Hepatocyte (in vitro differentiated cells): ENCODE measurements around the gene KRT3.

Source experiments
- CTCF ChIP-seq: fragments of 200-600 bp; sonication (generic); IDR thresholded peaks from 2 replicates; pipeline ENCODE4 v1.5.1; 2016; ENCODE audit warnings: antibody characterized with exemption, mild to moderate bottlenecking; ENCODE audit not compliant: poor library complexity
- EZH2 ChIP-seq: fragments of 200-600 bp; sonication (generic); IDR thresholded peaks from 2 replicates; pipeline ENCODE4 v1.6.1; 2016; ENCODE audit warnings: antibody characterized with exemption, mild to moderate bottlenecking, borderline replicate concordance
- EZH2phosphoT487 ChIP-seq: fragments of 200-600 bp; sonication (generic); IDR thresholded peaks from one replicate; pipeline ENCODE4 v1.6.1; 2018; ENCODE audit warnings: antibody characterized with exemption, mild to moderate bottlenecking, low read depth, moderate library complexity; ENCODE audit not compliant: unreplicated experiment, severe bottlenecking

GRCh38 chr12:52774629-52775250, 21.2 kb downstream of the KRT3 start:
- TF ChIP-seq CTCF (no peak), EZH2 (no peak), EZH2phosphoT487 (no peak)
